C4-2B (cell line): ENCODE data around the gene MLANA.
"Not testable (repeated sequence)": the region's sequence is repeated elsewhere in the genome, so short reads cannot be mapped to it uniquely, and the experiment has no call there.

ENCODE experiments used
- H3K27ac ChIP-seq: fragments of 450-650 bp; 2 replicates; pipeline ENCODE4 v1.5.1; 2017
- ZFX ChIP-seq: fragments of 450-650 bp; IDR thresholded peaks from 2 replicates; pipeline ENCODE4 v1.6.1; 2017
- TF ChIP-seq, protein P1 (sequence below): fragments of 450-650 bp; conservative IDR thresholded peaks from 2 replicates; pipeline ENCODE4 v1.5.1; 2017; ENCODE audit warnings: mild to moderate bottlenecking

Gene MLANA

DNA sequence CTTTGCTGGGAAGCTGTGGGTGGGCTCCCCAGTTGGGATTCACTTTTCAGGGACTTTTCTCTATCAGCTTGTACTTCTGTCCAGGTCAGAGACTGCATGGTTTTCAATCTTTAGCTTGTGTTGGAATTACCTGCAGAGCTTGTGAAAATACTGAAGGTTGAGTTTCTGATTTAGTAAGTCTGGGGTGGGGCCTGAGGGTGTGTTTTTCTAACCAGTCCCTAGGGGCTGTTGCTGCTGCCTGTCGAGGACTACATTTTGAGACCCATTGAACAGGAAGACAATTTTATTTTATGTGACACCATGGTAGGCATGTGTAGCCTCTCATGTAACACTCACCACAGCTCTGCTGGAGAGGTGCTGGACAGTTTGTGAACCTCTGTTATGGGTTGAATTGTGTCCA lies 14.7 kb upstream of the MLANA start:
- no peak for TF ChIP-seq ZFX
- TF ChIP-seq, protein P1, sequence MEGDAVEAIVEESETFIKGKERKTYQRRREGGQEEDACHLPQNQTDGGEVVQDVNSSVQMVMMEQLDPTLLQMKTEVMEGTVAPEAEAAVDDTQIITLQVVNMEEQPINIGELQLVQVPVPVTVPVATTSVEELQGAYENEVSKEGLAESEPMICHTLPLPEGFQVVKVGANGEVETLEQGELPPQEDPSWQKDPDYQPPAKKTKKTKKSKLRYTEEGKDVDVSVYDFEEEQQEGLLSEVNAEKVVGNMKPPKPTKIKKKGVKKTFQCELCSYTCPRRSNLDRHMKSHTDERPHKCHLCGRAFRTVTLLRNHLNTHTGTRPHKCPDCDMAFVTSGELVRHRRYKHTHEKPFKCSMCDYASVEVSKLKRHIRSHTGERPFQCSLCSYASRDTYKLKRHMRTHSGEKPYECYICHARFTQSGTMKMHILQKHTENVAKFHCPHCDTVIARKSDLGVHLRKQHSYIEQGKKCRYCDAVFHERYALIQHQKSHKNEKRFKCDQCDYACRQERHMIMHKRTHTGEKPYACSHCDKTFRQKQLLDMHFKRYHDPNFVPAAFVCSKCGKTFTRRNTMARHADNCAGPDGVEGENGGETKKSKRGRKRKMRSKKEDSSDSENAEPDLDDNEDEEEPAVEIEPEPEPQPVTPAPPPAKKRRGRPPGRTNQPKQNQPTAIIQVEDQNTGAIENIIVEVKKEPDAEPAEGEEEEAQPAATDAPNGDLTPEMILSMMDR = no peak
- no peak overlapping the region for H3K27ac ChIP-seq

- no peak overlapping the region for H3K27ac ChIP-seq
- TF ChIP-seq ZFX = no peak
- TF ChIP-seq, protein P1 = no peak
These were observed 14.0 kb upstream of the MLANA start for GRCh38 chr9:5876711-5877110.

DNA sequence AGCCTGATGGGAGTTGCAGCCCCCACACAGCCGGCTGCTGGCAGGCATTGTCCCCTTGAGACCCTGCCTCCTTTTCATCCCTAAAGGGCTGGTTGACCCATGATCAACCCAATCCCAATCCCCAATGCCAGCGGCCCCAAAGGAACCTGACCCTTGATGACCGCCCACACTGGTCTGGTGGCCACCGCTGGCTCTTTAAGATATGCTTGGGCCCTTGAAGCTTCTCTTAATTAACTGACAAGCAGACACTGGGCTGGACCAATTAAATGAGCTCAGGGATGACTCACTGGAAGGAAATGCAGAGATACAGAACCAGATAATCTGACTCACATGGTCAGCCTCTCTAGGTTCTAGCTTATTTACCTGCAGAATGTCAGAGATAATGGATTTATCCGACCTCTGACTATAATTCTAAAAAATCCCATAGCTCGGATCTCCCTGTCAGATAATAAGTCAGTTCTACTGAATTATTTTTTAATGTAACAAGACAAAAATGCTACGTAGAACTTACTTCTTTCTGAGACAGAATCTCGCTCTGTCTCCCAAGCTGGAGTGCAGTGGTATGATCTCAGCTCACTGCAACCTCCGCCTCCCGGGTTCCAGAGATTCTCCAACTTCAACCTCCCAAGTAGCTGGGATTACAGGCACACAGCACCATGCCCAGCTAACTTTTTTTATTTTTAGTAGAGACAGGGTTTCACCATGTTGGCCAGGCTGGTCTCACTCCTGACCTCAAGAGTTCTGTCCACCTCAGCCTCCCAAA lies 11.1 kb upstream of the MLANA start:
- TF ChIP-seq ZFX = no peak
- TF ChIP-seq, protein P1 = no peak
- no peak overlapping the region for H3K27ac ChIP-seq

- H3K27ac ChIP-seq = not testable (repeated sequence)
These were observed 8.3 kb upstream of the MLANA start for GRCh38 chr9:5882244-5883012.

DNA sequence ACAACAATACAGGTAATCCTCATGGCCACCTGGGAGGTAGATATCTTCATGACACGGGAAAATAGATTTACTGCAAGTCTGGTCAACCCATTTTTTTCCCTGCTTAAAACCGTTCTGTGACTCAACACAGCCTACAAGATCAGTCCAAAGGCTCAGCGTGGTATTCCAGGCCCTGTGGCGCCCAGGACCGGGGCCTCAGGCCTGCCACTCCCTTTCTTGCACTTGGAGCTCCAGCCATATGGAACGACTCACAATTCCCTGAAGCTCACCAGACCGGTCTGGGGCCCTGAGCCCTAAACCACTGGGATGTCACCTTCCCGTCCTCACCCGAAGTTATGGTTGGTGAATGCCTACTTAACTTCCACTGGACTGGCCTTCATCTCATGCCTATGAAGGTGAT lies 6.5 kb upstream of the MLANA start:
- TF ChIP-seq ZFX = no peak
- TF ChIP-seq, protein P1 = no peak
- H3K27ac ChIP-seq = no peak overlapping the region

- H3K27ac ChIP-seq = no peak overlapping the region
- TF ChIP-seq, protein P1 = peak; percentile 96
- no peak for TF ChIP-seq ZFX
These were observed 4.4 kb upstream of the MLANA start for GRCh38 chr9:5886114-5886939.

DNA sequence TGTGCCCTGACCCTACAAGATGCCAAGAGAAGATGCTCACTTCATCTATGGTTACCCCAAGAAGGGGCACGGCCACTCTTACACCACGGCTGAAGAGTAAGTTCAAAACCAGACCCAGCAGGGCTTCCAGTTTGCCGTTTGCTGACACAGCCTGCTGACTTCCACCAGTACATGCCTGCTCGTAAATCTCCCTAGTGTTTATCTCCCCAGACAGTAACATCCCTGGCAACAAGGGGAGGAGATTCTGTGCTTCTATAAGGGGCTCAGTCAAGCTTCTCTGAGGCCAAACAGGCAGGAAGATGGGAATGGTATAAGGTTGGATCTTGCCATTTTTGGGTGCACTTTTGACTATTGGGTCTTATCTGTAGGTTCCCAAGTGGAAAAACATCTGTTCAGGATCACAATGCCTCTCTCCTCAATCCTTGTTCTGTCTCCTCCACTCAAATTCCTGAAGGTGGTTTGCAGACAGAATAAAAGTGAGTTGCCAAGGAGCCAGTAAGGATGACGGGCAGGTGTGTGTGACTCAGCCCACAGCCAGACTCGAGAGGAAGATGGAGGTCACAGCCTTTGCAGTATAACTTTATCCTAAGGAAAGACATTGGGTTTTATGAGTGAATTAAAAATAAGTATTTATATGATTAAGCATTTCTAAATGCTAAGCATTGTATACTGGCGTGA lies 1.9 kb downstream of the MLANA start:
- H3K27ac ChIP-seq = no peak overlapping the region
- TF ChIP-seq, protein P1 = no peak
- TF ChIP-seq ZFX = no peak
